SK-N-MC (cell line): ENCODE data around the gene MTF1.

Experiments
- EZH2 ChIP-seq: fragments of 200-600 bp; sonication (generic); IDR thresholded peaks from one replicate; pipeline ENCODE4 v1.6.1; 2017; ENCODE audit warnings: antibody characterized with exemption
- FOXP2 ChIP-seq: optimal IDR thresholded peaks from 2 replicates; pipeline ENCODE3; 2011; ENCODE audit warnings: mild to moderate bottlenecking, moderate library complexity; ENCODE audit not compliant: insufficient read depth; ENCODE audit errors: extremely low read length, control extremely low read depth
- POLR2AphosphoS5 ChIP-seq: IDR thresholded peaks from 2 replicates; pipeline ENCODE4 v1.6.1; 2012; ENCODE audit warnings: mild to moderate bottlenecking, low read depth, low read length, borderline replicate concordance

DNA sequence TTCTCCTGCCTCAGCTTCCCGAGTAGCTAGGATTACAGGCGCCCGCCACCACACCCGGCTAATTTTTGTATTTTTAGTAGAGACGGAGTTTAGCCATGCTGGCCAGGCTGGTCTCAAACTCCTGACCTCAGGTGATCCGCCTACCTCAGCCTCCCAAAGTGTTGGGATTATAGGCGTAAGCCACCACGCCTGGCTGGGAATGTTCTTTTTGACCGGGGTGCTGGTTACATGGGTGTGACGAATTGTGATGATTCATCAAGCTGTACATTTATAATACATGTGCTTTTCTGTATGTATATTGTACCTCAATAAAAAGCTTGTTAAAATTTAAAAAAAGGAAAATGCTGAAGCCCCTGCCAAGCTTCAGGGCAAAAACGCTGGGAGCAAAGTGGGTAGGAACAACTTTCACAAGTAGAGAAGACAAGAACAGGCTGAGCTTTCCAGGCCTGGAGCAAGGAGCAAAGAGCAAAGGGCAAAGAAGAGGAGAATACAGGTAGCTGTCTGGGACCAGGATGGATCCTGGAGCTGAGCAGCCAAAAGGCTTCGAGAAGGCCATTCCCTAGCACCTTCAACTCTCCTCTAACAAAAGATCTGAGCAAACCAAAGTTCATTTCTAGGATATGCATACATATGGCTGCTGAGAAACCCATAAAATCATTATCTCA is 30.9 kb downstream of the MTF1 start:
- TF ChIP-seq POLR2AphosphoS5, result no peak
- TF ChIP-seq EZH2, result no peak
- TF ChIP-seq FOXP2, result no peak
